ENCODE measurements around the gene CIDEC. TPM values are rescaled to one million over a fixed set of nuclear protein-coding genes. Genes with fewer than 3 reads are reported as not detected.
"Not testable (repeated sequence)": the region's sequence is repeated elsewhere in the genome, so short reads cannot be mapped to it uniquely, and the experiment has no call there.

The CIDEC gene
- total RNA-seq, 1 donor from 2014 or later: not detected

DNA sequence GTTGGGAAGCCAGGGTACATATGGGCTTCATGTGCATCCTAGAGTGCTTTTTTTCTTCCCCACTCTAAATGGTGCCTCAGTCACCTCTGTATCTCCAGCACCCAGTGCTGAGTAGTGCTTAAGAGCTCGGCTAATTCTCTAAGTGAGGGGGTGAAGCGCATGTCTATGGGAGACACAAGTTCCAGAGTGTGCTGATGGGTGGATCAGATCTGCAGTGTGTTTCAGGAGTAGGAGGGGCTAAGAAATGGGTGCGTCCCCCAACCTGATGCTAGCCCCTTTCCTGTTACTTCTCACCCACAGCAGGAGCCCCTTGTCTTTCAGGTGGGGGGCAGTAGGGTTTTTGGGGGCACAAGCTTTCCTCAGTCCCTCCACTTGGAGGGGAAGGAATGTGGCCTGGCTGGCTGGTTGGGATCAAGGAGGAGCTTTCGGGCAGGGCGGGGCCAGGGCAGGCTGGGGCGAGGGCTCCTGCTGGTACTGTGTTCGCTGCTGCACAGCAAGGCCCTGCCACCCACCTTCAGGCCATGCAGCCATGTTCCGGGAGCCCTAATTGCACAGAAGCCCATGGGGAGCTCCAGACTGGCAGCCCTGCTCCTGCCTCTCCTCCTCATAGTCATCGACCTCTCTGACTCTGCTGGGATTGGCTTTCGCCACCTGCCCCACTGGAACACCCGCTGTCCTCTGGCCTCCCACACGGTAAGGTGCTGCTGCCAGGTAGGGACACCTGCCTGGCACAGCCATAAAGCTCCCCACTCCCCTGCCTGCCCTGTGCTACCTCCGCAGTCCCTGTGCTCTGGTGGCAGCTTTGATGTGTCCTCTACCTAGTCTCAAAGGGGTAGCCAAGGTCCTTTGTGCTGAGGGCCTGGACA, 22.6 kb upstream of the CIDEC start, which contains the start of gene IL17RE:
Gene IL17RE (plus strand): TSS at position 477 of the 866 bp plus-strand sequence. CDS start 85 bp downstream, at position 562.
- intact Hi-C loops (cut with micrococcal nuclease): loop anchor here (1.0 kb wide), 2 partner anchors 11 to 13 kb away; no protein-coding TSS in a partner anchor

GRCh38 chr3:9901967-9902366, 21.9 kb upstream of the CIDEC start:
- intact Hi-C loops (cut with micrococcal nuclease): loop anchor here (1.0 kb wide), 2 partner anchors 11 to 13 kb away; no protein-coding TSS in a partner anchor

DNA sequence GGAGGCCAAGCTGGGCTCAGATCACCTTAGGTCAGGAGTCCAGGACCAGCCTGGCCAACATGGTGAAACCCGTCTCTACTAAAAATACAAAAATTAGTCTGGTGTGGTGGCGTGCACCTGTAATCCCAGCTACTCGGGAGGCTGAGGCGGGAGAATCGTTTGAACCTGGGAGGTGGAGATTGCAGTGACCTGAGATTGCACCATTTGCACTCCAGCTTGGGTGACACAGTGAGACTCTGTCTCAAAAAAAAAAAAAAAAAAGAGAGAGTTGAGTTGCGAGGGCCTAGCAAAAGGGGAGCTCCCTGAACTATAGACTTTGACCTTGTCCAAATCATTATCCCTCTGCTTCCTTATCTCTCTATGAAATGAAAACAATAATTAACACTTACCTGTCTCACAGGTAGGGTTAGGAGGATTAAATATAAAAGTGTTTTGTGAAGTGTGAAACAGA, 20.9 kb upstream of the CIDEC start:
- intact Hi-C loops (cut with micrococcal nuclease): not testable (repeated sequence)

DNA sequence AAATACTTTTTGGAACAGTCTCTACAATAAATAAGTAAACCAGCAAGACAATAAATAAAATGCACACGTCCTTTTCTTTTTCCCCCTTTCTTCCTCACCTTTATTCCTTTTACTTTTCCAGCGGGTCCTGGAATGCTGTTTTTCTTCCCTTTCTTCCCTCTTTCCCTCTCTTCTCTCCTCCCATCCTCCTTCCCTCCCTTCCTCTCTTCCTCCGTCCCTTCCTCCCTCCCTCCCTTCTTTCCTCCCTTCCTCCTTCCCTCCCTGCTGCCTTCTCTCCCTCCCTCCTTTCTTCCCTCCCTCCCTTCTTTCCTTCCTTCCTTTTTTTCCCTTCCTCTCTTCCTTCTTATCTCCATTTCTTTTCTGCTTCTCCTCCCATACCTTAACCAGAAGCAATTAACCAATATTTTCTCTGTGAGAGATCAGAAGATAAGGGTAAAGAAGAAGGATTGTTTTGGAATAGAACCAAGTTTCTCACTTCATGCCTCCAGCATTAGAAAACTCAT, 19.3 kb upstream of the CIDEC start:
- intact Hi-C loops (cut with micrococcal nuclease): no loop called here

DNA sequence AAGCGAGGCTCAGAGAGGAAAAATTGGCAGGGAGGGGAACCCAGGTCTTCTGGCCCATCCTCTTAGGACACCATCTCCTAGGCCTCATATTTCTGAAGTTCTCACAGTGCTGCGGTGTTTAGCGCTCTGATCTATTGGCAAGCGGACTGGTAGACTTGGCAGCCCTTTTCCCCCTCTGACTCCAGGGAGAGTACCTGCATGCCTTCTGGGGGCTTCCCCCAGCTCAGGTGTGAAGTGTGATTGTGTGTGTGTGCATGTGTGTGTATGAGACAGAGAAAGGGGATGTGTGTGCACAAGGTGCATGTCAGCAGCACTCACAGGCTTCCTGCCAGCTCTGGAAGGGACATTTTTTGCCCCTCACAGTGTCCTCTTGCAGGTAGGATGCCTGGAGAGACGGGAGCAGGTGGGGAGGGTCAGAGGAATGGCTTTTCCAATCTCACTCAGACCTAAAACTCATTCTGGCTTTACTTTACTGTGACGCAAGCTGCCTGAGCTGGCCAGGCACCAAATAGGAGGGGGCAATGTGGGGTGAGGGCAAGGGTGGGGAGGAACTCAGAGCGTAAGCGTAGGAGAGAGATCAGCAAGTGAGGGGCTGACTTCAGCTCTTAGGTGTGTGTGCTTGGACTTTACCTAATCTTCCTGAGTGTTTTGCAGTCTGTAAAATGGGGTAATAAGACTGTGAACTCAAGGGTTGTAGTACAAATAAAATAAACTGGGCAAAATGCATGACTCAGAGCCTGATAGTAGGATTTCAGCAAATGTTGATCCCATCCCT, 18.6 kb upstream of the CIDEC start:
- intact Hi-C loops (cut with micrococcal nuclease): no loop called here

DNA sequence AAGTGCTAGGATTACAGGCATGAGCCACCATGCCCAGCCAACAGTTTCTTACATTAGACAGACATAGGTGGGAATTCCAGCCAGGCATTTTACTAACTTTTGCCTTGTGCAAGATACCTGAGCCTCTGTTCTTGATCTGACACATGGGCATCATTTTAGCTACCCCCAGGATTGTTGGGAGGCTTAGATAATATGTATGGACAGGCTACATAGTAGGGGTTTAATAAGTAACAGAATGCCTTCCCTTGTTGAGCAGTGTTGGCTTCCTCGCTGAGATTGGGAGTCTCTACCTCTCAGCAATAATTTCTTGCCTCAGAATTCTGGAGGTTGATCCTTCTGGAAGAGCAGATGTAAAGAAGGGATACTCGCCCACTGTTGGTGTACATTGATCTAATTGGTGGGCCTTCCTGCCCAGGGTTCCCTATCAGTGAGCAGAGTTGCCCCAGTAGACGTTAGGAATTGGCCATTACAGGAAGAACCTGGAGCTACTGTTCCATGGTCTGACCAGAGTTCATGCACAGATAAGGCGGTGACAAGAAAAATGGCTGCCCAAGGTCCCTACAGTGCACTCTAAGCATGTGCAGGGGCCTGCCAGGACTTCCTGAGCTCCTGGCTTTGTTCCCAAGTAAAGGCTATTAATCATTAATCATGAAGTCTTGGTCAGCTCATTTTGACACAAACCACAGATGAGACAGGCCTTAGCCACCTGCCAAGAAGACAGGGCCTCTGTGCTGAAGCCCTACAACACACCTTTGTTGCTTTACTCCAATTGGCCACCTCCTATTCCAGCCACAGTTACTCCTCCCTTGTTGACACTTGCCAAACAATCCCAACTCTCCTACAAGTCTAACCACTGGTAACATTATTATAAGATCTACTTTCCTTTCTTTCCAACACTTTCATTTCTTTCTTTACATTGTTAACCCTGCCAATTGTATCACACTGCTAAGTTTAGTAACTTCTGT, 17.6 kb upstream of the CIDEC start:
- intact Hi-C loops (cut with micrococcal nuclease): no loop called here

DNA sequence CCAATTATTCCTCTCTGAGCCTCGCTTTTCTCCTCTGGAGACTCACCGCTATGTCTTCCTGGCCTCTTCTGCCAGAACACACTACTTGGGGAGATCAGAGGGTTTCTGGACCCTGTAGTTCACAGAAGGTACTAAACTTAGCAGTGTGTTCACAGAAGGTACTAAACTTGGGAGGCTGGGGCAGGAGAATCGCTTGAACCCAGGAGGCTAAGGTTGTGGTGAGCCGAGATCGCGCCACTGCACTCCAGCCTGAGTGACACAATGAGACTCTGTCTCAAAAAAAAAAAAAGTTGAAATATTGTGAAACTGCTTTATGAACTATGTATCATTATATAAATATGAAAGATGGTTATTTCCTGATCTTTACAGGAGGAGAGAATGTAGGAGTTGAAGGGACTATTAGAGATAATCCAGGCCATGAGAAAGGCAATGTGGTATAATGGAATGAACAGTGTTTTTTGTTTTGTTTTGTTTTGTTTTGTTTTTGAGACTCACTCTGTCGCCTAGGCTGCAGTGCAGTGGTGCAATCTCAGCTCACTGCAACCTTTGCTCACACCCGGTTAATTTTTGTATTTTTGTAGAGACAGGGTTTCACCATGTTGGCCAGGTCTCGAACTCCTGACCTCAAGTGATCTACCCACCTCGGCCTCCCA, 16.8 kb upstream of the CIDEC start:
- intact Hi-C loops (cut with micrococcal nuclease): not testable (repeated sequence)

GRCh38 chr3:9895715-9896114, 15.7 kb upstream of the CIDEC start:
- intact Hi-C loops (cut with micrococcal nuclease): not testable (repeated sequence)

GRCh38 chr3:9893739-9894138, 13.7 kb upstream of the CIDEC start:
- intact Hi-C loops (cut with micrococcal nuclease): no loop called here

DNA sequence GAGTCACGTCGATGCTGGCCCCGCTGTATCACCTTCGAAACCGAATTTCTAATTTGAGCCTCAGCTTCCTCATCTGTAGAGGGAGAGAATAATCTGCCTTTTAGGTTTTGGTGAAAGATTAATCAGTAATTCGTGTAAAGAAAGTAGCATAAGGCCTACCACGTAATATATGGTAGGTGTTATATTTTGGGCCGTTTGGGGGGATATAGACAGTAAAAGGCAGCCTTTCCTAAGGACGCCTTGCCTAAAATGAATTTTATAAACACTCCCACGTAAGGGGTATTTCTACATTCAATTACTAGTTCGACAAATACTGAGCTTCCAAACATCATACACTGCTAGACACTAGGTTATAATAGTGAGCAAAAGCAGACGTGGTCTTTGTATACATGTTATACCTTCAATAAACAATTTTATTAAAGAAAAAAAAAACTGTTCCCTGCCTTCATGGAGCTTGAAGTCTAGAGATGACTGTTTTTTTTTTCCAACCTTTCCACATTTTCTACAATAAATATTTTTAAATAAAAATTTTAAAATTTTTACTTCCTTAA, 11.1 kb upstream of the CIDEC start:
- intact Hi-C loops (cut with micrococcal nuclease): loop anchor here (1.0 to 2.0 kb wide), 2 partner anchors 11 to 24 kb away; partner anchors contain the start of gene IL17RE

DNA sequence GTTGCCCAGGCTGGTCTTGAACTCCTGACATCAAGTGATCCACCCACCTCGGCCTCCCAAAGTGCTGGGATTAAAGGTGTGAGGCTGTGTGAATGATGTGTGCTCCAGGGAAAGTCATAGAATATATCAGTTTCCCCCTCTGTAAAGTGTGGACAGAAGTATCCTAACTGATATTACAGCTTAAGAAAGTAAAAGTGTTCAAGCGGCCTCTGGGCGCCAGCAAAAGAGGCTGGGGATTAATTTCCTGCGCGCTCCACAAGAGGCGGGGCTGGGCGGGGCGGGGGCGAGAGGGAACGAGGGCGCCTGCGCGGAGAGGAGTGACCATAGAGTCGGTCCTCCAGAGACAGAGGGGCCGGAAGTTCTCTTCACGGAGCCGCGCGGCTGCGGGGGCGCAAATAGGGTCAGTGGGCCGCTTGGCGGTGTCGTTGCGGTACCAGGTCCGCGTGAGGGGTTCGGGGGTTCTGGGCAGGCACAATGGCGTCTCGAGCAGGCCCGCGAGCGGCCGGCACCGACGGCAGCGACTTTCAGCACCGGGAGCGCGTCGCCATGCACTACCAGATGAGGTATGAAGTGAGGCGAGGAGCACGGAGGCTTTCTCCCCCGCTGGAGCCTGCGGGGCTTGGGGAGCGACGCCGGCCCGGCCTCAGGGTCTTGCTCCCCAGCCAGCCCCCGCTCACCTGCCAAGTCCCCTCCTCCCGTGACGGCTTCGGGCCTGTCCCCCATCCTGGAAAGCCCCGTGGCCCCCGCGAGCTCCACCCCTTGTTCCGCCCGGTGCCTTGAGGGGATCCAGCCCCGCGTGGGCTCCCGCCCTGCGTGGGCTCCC, 10.4 kb upstream of the CIDEC start, which contains the start of gene JAGN1:
Gene JAGN1 (plus strand): TSS at position 362 of the 823 bp plus-strand sequence. CDS start 113 bp downstream, at position 475.
- intact Hi-C loops (cut with micrococcal nuclease): loop anchor here (1.0 to 2.0 kb wide), 17 partner anchors 12 to 494 kb away; partner anchors contain the start of genes BRK1, BRPF1, CRELD1 and EMC3

GRCh38 chr3:9889405-9889804, 9.4 kb upstream of the CIDEC start:
- intact Hi-C loops (cut with micrococcal nuclease): no loop called here

GRCh38 chr3:9888540-9888939, 8.5 kb upstream of the CIDEC start:
- intact Hi-C loops (cut with micrococcal nuclease): no loop called here

DNA sequence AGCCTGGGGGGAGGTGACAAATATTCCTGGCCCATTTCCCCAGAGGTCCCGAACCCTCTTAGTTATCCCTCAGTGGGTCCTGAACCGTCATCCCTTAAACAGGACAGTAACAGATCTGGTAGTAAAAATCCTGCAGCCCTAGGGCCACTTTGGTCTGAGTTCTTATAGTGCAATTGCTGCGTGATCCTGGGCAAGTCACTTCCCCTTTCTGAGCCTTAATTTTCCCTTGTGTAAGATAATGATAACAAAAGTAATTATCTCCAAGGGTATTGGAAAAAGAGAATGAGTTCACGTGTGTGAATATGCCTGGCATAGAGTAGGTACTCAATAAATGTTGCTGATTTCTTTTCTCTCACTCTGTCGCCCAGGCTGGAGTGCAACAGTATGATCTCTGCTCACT, 7.4 kb upstream of the CIDEC start:
- intact Hi-C loops (cut with micrococcal nuclease): no loop called here

- intact Hi-C loops (cut with micrococcal nuclease): no loop called here
Observed at GRCh38 chr3:9886328-9886727, 6.3 kb upstream of the CIDEC start.

- intact Hi-C loops (cut with micrococcal nuclease): no loop called here
Observed at GRCh38 chr3:9884555-9885165, 4.6 kb upstream of the CIDEC start.

DNA sequence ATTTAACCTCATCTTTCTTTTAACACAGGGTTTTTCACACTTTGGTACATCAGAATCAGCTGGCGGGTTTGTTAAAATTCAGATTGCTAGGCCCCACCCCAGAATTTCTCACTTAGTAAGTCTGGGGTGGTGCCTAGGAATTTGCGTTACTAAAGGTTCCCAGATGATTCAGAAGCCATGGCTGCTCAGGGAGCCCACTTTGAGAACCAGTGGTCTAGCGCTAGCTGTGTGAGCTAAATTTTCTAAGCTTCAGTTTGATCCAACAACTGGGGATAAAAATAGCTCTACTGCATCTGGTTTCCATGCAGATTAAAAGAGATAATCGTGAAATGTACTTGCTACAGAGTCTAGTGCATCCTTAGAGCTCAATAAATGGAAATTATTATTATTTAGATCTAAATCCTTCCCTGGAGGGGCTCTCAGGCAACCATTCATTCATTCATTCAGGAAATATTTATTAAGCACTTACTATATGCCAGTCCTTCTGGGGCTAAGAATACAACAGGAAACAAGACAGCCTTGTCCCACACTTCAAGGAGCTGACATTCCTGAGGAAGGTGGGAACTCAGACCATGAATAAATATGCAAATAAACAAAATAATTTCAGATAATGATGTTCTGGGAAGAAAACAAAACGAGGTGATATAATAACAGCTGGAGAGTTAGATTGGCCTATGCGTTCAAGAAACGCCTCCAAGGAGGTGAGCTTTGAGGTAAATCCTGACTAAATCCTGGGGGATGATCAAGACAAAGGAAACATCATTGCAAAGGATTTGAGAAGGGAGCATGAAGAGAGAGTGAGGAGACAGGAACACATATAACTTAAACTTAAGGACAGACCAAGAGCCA, 3.9 kb upstream of the CIDEC start:
- intact Hi-C loops (cut with micrococcal nuclease): no loop called here
